ENCODE measurements around the gene RIMKLB.
"Not testable (repeated sequence)": the region's sequence is repeated elsewhere in the genome, so short reads cannot be mapped to it uniquely, and the experiment has no call there.

Gene RIMKLB

GRCh38 chr12:8773461-8773860 lies 75.7 kb downstream of the RIMKLB start:
- DNase-seq (ENCODE audit: low spot score), result no peak

GRCh38 chr12:8779281-8779680 lies 81.5 kb downstream of the RIMKLB start:
- DNase-seq (ENCODE audit: low spot score), result no peak

GRCh38 chr12:8779862-8780261 lies 82.1 kb downstream of the RIMKLB start:
- DNase-seq (ENCODE audit: low spot score), result no peak

- peak; percentile 50 for DNase-seq (ENCODE audit: low spot score)
Measured at GRCh38 chr12:8780389-8780788, 82.6 kb downstream of the RIMKLB start.

DNA sequence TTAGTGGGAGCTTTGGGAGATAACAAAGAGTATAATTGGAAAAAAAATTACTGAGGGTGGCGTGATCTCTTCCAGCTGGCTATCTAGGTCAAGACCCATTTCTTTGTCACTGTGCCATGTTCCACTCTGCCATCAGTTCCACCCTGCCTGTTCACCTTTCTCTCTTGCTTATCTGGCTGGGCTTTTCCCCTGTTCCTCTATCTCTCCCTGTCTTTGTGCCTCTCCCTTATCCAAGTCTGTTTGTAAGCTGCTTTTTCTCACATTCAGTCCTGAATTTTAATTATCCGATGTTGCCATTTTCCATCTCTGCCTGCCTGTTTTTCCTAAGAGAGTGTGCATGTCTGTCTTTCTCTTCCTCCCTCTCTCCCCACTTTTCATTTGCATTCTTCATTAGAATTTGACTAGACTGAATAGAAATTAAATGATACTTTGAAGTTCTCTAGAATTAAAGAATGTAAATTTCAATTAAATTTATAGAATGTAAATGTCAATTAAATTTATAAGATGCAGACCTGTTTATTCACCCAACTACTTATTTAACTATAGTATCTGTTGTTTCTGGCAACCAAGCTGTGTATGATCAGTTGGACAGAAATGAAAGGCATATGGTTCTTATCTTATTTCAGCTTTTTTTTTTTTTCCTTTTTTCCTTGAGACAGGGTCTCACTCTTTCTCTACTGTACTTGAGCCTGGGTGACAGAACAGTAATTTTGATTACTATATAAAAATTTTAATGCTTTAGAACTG lies 83.8 kb downstream of the RIMKLB start:
- DNase-seq (ENCODE audit: low spot score), result peak; percentile 8

GRCh38 chr12:8784290-8784888 lies 86.6 kb downstream of the RIMKLB start:
- no peak for DNase-seq (ENCODE audit: low spot score)

GRCh38 chr12:8785499-8785898 lies 87.7 kb downstream of the RIMKLB start:
- no peak for DNase-seq (ENCODE audit: low spot score)

- not testable (repeated sequence) for DNase-seq (ENCODE audit: low spot score)
Measured at GRCh38 chr12:8787206-8787605, 89.4 kb downstream of the RIMKLB start.

DNA sequence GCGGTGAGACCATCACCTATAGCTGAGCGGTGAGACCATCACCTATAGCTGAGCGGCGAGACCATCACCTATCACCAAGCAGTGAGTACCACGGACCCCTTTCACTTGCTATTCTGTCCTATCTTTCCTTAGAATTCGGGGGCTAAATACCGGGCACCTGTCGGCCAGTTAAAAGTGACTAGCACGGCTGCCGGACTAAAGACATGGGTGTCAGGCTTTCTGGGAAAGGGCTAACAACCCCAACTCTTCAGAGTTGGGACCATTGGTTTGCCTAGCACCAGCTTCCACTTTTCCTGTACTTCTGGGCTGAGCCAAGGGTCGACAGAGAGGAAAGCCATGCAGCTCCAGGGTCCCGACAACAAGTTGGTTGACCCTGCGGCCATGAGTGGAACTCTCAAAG lies 90.9 kb downstream of the RIMKLB start:
- DNase-seq (ENCODE audit: low spot score), result not testable (repeated sequence)

DNA sequence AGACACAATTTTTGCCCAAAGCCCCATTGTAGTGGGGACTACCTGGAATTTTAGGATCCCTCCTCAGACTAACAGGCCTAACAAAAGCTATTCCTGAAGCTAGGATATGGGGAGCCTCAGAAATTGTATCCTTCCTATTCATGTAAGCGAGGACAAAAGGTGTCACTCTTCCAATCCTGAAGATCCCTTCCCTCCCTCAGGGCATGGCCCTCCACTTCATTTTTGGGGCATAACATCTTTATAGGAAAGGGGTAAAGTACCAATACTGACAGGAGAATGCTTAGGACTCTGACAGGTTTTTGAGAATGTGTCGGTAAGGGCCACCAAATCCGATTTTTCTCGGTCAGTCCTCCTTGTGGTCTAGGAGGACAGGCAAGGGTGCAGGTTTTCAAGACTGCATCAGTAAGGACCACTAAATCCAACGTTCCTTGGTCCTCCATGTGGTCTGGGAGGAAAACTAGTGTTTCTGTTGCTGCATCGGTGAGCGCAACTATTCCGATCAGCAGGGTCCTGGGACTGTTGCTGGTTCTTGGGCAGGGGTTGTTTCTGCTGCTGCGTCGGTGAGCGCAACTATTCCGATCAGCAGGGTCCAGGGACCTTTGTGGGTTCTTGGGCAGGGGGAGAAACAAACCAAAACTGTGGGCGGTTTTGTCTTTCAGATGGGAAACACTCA lies 91.7 kb downstream of the RIMKLB start:
- not testable (repeated sequence) for DNase-seq (ENCODE audit: low spot score)

GRCh38 chr12:8793226-8793625 lies 95.4 kb downstream of the RIMKLB start:
- not testable (repeated sequence) for DNase-seq (ENCODE audit: low spot score)

DNA sequence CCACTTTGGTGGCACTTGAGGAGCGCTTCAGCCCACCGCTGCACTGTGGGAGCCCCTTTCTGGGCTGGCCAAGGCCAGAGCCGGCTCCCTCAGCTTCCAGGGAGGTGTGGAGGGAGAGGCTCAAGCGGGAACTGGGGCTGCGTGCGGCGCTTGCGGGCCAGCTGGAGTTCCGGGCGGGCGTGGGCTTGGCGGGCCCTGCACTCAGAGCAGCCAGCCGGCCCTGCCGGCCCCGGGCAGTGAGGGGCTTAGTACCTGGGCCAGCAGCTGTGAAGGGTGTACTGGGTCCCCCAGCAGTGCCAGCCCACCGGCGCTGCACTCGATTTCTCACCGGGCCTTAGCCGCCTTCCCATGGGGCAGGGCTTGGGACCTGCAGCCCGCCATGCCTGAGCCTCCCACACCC lies 96.8 kb downstream of the RIMKLB start:
- not testable (repeated sequence) for DNase-seq (ENCODE audit: low spot score)

DNA sequence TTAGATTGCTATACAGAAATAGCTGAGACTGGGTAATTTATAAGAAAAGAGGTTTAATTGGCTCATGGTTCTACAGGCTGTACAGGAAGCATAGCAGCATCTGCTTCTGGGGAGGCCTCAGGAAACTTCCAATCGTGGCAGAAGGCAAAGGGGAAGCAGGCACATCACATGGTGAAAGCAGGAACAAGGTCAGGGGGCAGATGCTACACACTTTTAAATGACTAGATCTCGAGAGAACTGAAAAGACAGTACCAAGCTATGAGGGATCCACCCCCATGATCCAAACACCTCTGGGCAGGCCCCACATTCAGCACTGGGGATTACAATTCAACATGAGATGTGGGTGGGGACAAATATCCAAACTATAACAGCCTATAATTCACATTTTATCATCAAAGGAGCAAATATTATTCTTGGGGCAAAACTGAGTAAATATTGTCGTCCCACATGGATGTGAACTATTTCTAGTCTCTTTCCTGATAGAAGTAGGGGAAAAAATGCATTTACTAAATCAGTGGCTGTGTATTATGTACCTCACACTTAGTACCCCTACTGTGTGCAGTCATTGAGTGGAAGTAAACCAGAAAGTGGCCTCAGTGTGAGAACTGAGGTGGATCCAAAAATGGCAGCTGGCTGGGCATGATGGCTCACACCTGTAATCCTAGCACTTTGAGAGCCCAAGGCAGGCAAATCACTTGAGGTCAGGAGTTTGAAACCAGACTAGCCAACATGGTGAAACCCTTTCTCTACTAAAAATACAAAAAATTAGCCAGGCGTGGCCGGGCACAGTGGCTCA lies 99.2 kb downstream of the RIMKLB start:
- DNase-seq (ENCODE audit: low spot score), result no peak

DNA sequence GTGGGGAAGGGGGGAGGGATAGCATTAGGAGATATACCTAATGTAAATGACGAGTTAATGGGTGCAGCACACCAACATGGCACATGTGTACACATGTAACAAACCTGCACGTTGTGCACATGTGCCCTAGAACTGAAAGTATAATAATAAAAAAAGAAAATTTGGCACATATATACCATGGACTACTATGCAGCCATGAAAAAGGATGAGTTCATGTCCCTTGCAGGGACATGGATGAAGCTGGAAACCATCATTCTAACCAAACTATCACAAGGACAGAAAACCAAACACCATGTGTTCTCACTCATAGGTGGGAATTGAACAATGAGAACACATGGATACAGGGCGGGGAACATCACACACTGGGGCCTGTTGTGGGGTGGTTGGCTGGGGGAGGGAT lies 103.4 kb downstream of the RIMKLB start:
- not testable (repeated sequence) for DNase-seq (ENCODE audit: low spot score)

DNA sequence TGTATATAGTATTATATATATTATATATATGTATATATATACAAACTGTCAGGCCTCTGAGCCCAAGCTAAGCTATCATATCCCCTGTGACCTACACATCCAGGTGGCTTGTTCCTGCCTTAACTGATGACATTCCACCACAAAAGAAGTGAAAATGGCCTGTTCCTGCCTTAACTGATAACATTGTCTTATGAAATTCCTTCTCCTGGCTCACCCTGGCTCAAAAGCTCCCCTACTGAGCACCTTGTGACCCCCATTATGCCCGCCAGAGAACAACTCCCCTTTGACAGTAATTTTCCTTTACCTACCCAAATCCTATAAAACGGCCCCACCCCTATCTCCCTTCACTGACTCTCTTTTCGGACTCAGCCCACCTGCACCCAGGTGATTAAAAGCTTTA lies 107.0 kb downstream of the RIMKLB start:
- DNase-seq (ENCODE audit: low spot score), result not testable (repeated sequence)

- not testable (repeated sequence) for DNase-seq (ENCODE audit: low spot score)
Measured at GRCh38 chr12:8805487-8805886, 107.7 kb downstream of the RIMKLB start.

DNA sequence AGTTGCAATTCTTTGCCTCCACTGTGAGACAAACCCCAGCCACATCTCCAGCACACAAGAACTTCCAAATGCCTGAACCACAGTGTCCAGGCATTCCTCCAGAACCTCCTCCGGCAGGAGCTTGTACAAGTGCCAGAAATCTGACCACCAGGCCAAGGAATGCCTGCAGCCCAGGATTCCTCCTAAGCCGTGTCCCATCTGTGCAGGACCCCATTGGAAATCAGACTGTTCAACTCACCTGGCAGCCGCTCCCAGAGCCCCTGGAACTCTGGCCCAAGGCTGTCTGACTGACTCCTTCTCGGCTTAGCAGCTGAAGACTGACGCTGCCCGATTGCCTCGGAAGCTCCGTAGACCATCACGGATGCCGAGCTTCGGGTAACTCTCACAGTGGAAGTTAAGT lies 109.3 kb downstream of the RIMKLB start:
- not testable (repeated sequence) for DNase-seq (ENCODE audit: low spot score)

GRCh38 chr12:8810112-8810511 lies 112.3 kb downstream of the RIMKLB start:
- DNase-seq (ENCODE audit: low spot score), result not testable (repeated sequence)

GRCh38 chr12:8813572-8814357 lies 116.0 kb downstream of the RIMKLB start:
- DNase-seq (ENCODE audit: low spot score), result no peak

DNA sequence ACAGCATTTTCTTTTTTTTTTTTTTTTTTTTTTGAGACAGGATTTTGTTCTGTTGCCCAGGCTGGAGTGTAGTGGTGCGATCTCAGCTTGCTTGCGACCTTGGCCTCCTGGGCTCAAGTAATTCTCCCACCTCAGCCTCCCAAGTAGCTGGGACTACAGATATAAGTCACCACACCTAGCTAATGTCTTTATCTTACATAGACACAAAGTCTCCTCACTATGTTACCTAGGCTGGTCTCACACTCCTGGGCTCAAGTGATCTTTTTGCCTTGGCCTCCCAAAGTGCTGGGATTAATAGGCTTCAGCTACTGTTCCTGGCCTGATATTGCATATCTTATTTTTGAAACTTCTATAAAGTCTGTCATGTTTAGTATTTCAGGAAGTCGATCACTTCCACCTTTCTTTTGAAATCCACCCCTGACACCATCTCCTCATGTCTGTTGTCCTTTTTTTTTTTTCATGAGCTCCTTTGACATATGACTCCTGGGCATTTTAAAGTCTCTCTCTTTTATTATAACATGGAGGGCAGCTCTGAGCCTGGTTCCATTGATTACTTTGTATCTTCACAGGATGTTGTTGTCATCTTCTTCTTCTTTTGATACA lies 118.8 kb downstream of the RIMKLB start:
- no peak for DNase-seq (ENCODE audit: low spot score)

DNA sequence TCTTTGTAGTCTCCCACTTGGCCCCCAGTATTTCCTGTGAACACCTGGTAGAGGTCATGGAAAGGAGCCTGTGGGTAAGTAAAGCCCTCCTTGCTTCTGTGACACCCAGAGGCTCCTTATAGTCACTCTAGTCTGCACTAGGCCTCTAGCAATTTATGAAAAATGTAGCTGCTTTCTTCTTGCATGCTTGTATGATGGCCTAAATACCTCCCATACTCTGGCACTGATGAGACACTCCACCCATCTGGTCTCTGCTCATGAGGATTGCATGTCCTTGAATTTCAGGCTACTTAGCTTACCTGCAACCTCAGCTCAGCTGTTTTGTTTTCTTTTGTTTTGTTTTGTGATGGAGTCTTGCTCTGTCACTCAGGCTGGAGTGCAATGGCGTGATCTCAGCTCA lies 120.1 kb downstream of the RIMKLB start:
- DNase-seq (ENCODE audit: low spot score), result no peak
